MCF 10A (cell line): Measurements from ENCODE around the gene CCRL2. TPM values are rescaled to one million over a fixed set of nuclear protein-coding genes. Genes with fewer than 3 reads are reported as not detected.

Experiments used
- BruUV-seq: library from RNA; stranded (reverse); fragments of 400-500 nt; replicated peaks from 2 replicates; lab custom pipeline; 2021; lab: Mats Ljungman, UMichigan
- CTCF ChIA-PET: fragments of 300-600 bp; sonication (Branson Sonifier 250); formaldehyde crosslinking; extraction: SDS; loops from one replicate; lab custom pipeline; 2021; ENCODE audit warnings: antibody characterized with exemption, inconsistent platforms; lab: Yijun Ruan, JAX
- POLR2A ChIA-PET: fragments of 300-600, 350-650 bp; sonication (Branson Sonifier 250); formaldehyde crosslinking; extraction: SDS; loops from one replicate; lab custom pipeline; 2020; ENCODE audit warnings: antibody characterized with exemption, inconsistent platforms; lab: Yijun Ruan, JAX
- DNase-seq: peaks from one replicate; pipeline ENCODE4 v3.0.0-alpha.2; 2018; ENCODE audit not compliant: unreplicated experiment
- H3K27ac Mint-ChIP-seq: one replicate; pipeline ENCODE4 v1.8.0; 2022; ENCODE audit warnings: mild to moderate bottlenecking, low read depth, mixed read lengths; ENCODE audit not compliant: unreplicated experiment
- H3K27me3 Mint-ChIP-seq: one replicate; pipeline ENCODE4 v1.8.0; 2022; ENCODE audit warnings: mixed read lengths; ENCODE audit not compliant: insufficient read depth, unreplicated experiment
- H3K36me3 Mint-ChIP-seq: one replicate; pipeline ENCODE4 v1.8.0; 2022; ENCODE audit warnings: mild to moderate bottlenecking, moderate library complexity, mixed read lengths; ENCODE audit not compliant: insufficient read depth, unreplicated experiment
- H3K4me1 Mint-ChIP-seq: one replicate; pipeline ENCODE4 v1.8.0; 2022; ENCODE audit warnings: mixed read lengths; ENCODE audit not compliant: insufficient read depth, unreplicated experiment
- H3K4me3 Mint-ChIP-seq: one replicate; pipeline ENCODE4 v1.8.0; 2022; ENCODE audit warnings: mild to moderate bottlenecking, moderate library complexity, mixed read lengths; ENCODE audit not compliant: unreplicated experiment
- H3K9me3 Mint-ChIP-seq: one replicate; pipeline ENCODE4 v1.8.0; 2022; ENCODE audit warnings: mixed read lengths; ENCODE audit not compliant: unreplicated experiment
- CTCF ChIP-seq: fragments of 200-600 bp; IDR thresholded peaks from one replicate; pipeline ENCODE4 v1.8.0; 2022; ENCODE audit warnings: antibody characterized with exemption, mild to moderate bottlenecking; ENCODE audit not compliant: unreplicated experiment
- intact Hi-C: fragments of 100-400 bp; cut with micrococcal nuclease; formaldehyde crosslinking; loops from 2 replicates; pipeline ENCODE4 v1.14.1; 2022
- total RNA-seq: library from RNA; stranded (reverse); gene quantifications from 2 replicates; pipeline ENCODE4 v1.2.3, GENCODE V29; 2022

The CCRL2 gene
- total RNA-seq, 1 experiment from 2014 or later: not detected

GRCh38 chr3:46406443-46406787, 644 bp upstream of the CCRL2 start:
- H3K4me1 Mint-ChIP-seq: no peaks in the 10 kb centered on the region
- DNase-seq: no peak
- ChIA-PET CTCF (interaction anchor here (0.6 to 0.7 kb wide), 2 partner anchors 305 to 1015 kb away, joined by 3 read pairs; no protein-coding TSS in a partner anchor), POLR2A (interaction anchor here (0.6 kb wide), 1 partner anchor 222 kb away, joined by 3 read pairs; no protein-coding TSS in a partner anchor)
- H3K9me3 Mint-ChIP-seq: no peaks in the 10 kb centered on the region
- no peak overlapping the region for H3K27ac Mint-ChIP-seq
- intact Hi-C loops: no loop called here
- no peaks in the 10 kb centered on the region for H3K36me3 Mint-ChIP-seq
- H3K4me3 Mint-ChIP-seq: no peak overlapping the region
- no peaks in the 10 kb centered on the region for H3K27me3 Mint-ChIP-seq
- no peak for TF ChIP-seq CTCF
- no TSS peak for BruUV-seq

- POLR2A ChIA-PET: no interaction called here
Observed at GRCh38 chr3:46407970-46408369, 911 bp downstream of the CCRL2 start.

GRCh38 chr3:46408853-46409252, 1.8 kb downstream of the CCRL2 start:
- H3K27me3 Mint-ChIP-seq: no peaks in the 10 kb centered on the region
- ChIA-PET CTCF (interaction anchor here (1.1 to 2.5 kb wide), 2 partner anchors 25 to 30 kb away, joined by 5 to 6 read pairs; no protein-coding TSS in a partner anchor), POLR2A (no interaction called here)

More at GRCh38 chr3:46407970-46408369, 911 bp downstream of the CCRL2 start:
- CTCF ChIA-PET: interaction anchor here (0.5 to 2.5 kb wide), 3 partner anchors 13 to 76 kb away, joined by 3 to 6 read pairs (median 4); no protein-coding TSS in a partner anchor
- BruUV-seq: no TSS peak
- intact Hi-C loops: no loop called here
- no peaks in the 10 kb centered on the region for H3K9me3 Mint-ChIP-seq
- no peak for TF ChIP-seq CTCF
- no peak for DNase-seq
- no peak overlapping the region for H3K4me3 Mint-ChIP-seq
- H3K27ac Mint-ChIP-seq: no peak overlapping the region
- H3K27me3 Mint-ChIP-seq: no peaks in the 10 kb centered on the region
- H3K36me3 Mint-ChIP-seq: no peaks in the 10 kb centered on the region
- no peaks in the 10 kb centered on the region for H3K4me1 Mint-ChIP-seq

More at GRCh38 chr3:46408853-46409252, 1.8 kb downstream of the CCRL2 start:
- Mint-ChIP-seq H3K4me1 (no peaks in the 10 kb centered on the region), H3K4me3 (no peak overlapping the region), H3K27ac (no peak overlapping the region), H3K36me3 (no peaks in the 10 kb centered on the region), H3K9me3 (no peaks in the 10 kb centered on the region)
- DNase-seq: no peak
- intact Hi-C loops: no loop called here
- no peak for TF ChIP-seq CTCF
- no TSS peak for BruUV-seq
